Iris pigment epithelial cell (primary cell): ENCODE data around the gene ZFAND2A.
"Not testable (repeated sequence)": the region's sequence is repeated elsewhere in the genome, so short reads cannot be mapped to it uniquely, and the experiment has no call there.

Experiments used
- DNase-seq: peaks from one replicate; pipeline ENCODE4 v3.0.0-alpha.2; 2011; ENCODE audit warnings: low read depth

Gene ZFAND2A

GRCh38 chr7:1151653-1152425 lies 8.2 kb downstream of the ZFAND2A start:
- DNase-seq = no peak

- no peak for DNase-seq
These were observed 8.8 kb downstream of the ZFAND2A start for GRCh38 chr7:1151156-1151555.

- DNase-seq = no peak
These were observed 9.5 kb downstream of the ZFAND2A start for GRCh38 chr7:1150400-1151002.

- no peak for DNase-seq
These were observed 10.6 kb downstream of the ZFAND2A start for GRCh38 chr7:1149351-1149794.

GRCh38 chr7:1147873-1148272 lies 12.1 kb downstream of the ZFAND2A start:
- not testable (repeated sequence) for DNase-seq

- peak; percentile 18 for DNase-seq
These were observed 15.7 kb downstream of the ZFAND2A start for GRCh38 chr7:1144269-1144771.

GRCh38 chr7:1143031-1143430 lies 17.0 kb downstream of the ZFAND2A start:
- not testable (repeated sequence) for DNase-seq

- DNase-seq = no peak
These were observed 17.9 kb downstream of the ZFAND2A start for GRCh38 chr7:1142051-1142635.

GRCh38 chr7:1141651-1142050 lies 18.3 kb downstream of the ZFAND2A start:
- no peak for DNase-seq

- DNase-seq = no peak
These were observed 19.4 kb downstream of the ZFAND2A start for GRCh38 chr7:1140476-1141104.

GRCh38 chr7:1137517-1138167 lies 22.4 kb downstream of the ZFAND2A start:
- DNase-seq = no peak

- no peak for DNase-seq
These were observed 23.0 kb downstream of the ZFAND2A start for GRCh38 chr7:1136841-1137516.

GRCh38 chr7:1134951-1135350 lies 25.0 kb downstream of the ZFAND2A start:
- no peak for DNase-seq

- no peak for DNase-seq
These were observed 28.3 kb downstream of the ZFAND2A start for GRCh38 chr7:1131471-1132265.

GRCh38 chr7:1130021-1130990 lies 29.7 kb downstream of the ZFAND2A start:
- no peak for DNase-seq

GRCh38 chr7:1129431-1129830 lies 30.6 kb downstream of the ZFAND2A start:
- DNase-seq = no peak

- DNase-seq = no peak
These were observed 33.0 kb downstream of the ZFAND2A start for GRCh38 chr7:1127001-1127400.

- no peak for DNase-seq
These were observed 34.4 kb downstream of the ZFAND2A start for GRCh38 chr7:1125603-1125969.

GRCh38 chr7:1124816-1125602 lies 35.0 kb downstream of the ZFAND2A start:
- DNase-seq = no peak
